Measurements from ENCODE around the gene PCDH9.

GRCh38 chr13:66657165-66657881 is 572.8 kb downstream of the PCDH9 start:
- TF ChIP-seq CTCF (conservative IDR thresholded peaks at IDR 0.05; ENCODE audit: low read depth, low read length) (no peak), EZH2 (IDR thresholded peaks at IDR 0.05; ENCODE audit: borderline replicate concordance, low read depth, low read length, poor library complexity, severe bottlenecking) (no peak)

All from A673 (cell line).